ENCODE measurements around the gene BARX2. TPM values are rescaled to one million over a fixed set of nuclear protein-coding genes. Genes with fewer than 3 reads are reported as not detected.

BARX2 gene
- total and polyA plus RNA-seq, 2 donors (not counting 3 experiments of a cell fraction or from before 2014, with no cell fraction given): not detected

DNA sequence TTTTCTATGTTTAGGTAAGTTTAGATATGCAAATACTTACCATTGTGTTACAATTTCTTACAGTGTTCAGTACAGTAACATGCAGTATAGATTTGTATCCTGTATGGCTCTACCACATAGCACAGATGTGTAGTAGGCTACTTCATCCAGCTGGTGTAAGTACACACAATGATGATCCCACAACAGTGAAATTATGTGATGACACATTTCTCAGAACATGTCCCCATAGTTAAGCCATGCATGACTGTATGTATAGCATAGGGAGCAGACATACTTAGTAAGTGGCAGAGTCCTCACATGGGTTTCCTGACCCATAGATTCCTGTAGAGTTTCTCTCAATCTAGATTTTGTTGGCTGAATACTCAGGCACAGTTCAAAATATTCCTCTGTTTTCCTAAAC lies 26.8 kb upstream of the BARX2 start:
- Histone ChIP-seq H3K36me3 (ENCODE audit: control insufficient read depth in 2 of 2, extremely low read depth in 1 of 2, insufficient read depth in 2 of 2, low read length in 2 of 2) (no peaks in the 10 kb centered on the region), H3K27ac (ENCODE audit: insufficient read depth, low read depth, low read length) (no peak overlapping the region), H3K9me3 (replicated peaks; ENCODE audit: control insufficient read depth, insufficient read depth, low read length) (no peaks in the 10 kb centered on the region), H3K9me1 (replicated peaks; ENCODE audit: control insufficient read depth, extremely low read depth, insufficient read depth, low read length) (no peaks in the 10 kb centered on the region), H3K4me3 (replicated peaks in 1 of 3; ENCODE audit: insufficient read depth in 1 of 3, low read depth in 1 of 3, low read length in 3 of 3) (no peak overlapping the region), H3K79me2 (ENCODE audit: control insufficient read depth, insufficient read depth, low read length) (no peaks in the 10 kb centered on the region), H3K27me3 (ENCODE audit: control insufficient read depth in 2 of 2, insufficient read depth in 2 of 2, low read length in 2 of 2) (peaks cover under 1 to 3% of the 10 kb centered on the region in 2 experiments), H3K4me2 (ENCODE audit: insufficient read depth, low read length) (no peak overlapping the region), H4K20me1 (replicated peaks; ENCODE audit: control insufficient read depth, extremely low read depth, insufficient read depth, low read length) (no peaks in the 10 kb centered on the region), H3K4me1 (ENCODE audit: control insufficient read depth, extremely low read depth, insufficient read depth, low read length) (no peaks in the 10 kb centered on the region), H2AFZ (ENCODE audit: low read depth, low read length) (no peak overlapping the region), H3K9ac (replicated peaks; ENCODE audit: extremely low read depth, insufficient read depth, low read length) (no peak overlapping the region)
- FAIRE-seq (no peak), DNase-seq (ENCODE audit: low read depth, low spot score) (no peak)
- no TSS peak for BruUV-seq (replicated peaks)
- ChIA-PET POLR2A (no interaction called here), CTCF (no interaction called here)
- intact Hi-C loops (cut with micrococcal nuclease): no loop called here
- dilution Hi-C loops (cut with MboI; ENCODE audit: extremely low pct_ligation_motif_present, low sequenced_read_pairs): no loop called here
- no peak for TF ChIP-seq MYC (IDR thresholded peaks at IDR 0.05; ENCODE audit: low read depth, low read length)
- no peak for TF ChIP-seq MAX (IDR thresholded peaks at IDR 0.05; ENCODE audit: insufficient read depth, insufficient read length)
- TF ChIP-seq POLR2AphosphoS5 (IDR thresholded peaks at IDR 0.05; ENCODE audit: insufficient read depth, low read depth, low read length): no peak
- TF ChIP-seq EZH2 (IDR thresholded peaks at IDR 0.05; ENCODE audit: borderline replicate concordance, low read depth, low read length, severe bottlenecking): no peak
- no peak for TF ChIP-seq JUN (IDR thresholded peaks at IDR 0.05; ENCODE audit: borderline replicate concordance, insufficient read depth, insufficient read length, low read depth)
- no peak for TF ChIP-seq GATA2 (IDR thresholded peaks at IDR 0.05; ENCODE audit: insufficient read depth, insufficient read length, low read depth, low read length)

DNA sequence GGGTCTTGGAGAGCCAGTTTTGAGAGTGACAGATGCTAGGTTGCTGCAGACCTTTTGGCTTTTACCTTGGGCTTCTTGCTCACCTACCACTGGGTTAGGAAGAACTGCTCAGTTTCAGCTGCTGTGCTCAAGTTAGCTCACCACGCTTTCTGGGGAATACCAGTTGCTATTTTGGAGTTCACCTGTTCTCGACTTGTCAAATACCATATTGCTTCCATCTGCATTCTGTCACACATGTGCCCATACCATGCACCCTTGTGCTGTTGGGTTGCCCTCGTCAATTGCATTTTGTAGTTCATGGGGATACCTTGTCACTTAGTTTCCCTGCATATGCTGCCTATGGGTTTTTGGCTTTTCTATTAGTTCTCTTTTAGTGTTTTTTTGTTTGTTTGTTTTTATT lies 23.0 kb upstream of the BARX2 start:
- POLR2A ChIA-PET: no interaction called here
- Histone ChIP-seq H3K9me3 (replicated peaks; ENCODE audit: control insufficient read depth, insufficient read depth, low read length) (no peaks in the 10 kb centered on the region), H3K4me1 (ENCODE audit: control insufficient read depth, extremely low read depth, insufficient read depth, low read length) (no peaks in the 10 kb centered on the region), H3K4me3 (replicated peaks in 1 of 3; ENCODE audit: insufficient read depth in 1 of 3, low read depth in 1 of 3, low read length in 3 of 3) (no peak overlapping the region), H2AFZ (ENCODE audit: low read depth, low read length) (no peak overlapping the region), H3K9me1 (replicated peaks; ENCODE audit: control insufficient read depth, extremely low read depth, insufficient read depth, low read length) (no peaks in the 10 kb centered on the region), H4K20me1 (replicated peaks; ENCODE audit: control insufficient read depth, extremely low read depth, insufficient read depth, low read length) (no peaks in the 10 kb centered on the region), H3K27me3 (ENCODE audit: control insufficient read depth in 2 of 2, insufficient read depth in 2 of 2, low read length in 2 of 2) (peaks cover 2 to 3% of the 10 kb centered on the region in 2 experiments), H3K4me2 (ENCODE audit: insufficient read depth, low read length) (no peak overlapping the region), H3K36me3 (ENCODE audit: control insufficient read depth in 2 of 2, extremely low read depth in 1 of 2, insufficient read depth in 2 of 2, low read length in 2 of 2) (no peaks in the 10 kb centered on the region), H3K79me2 (ENCODE audit: control insufficient read depth, insufficient read depth, low read length) (no peaks in the 10 kb centered on the region), H3K27ac (ENCODE audit: insufficient read depth, low read depth, low read length) (no peak overlapping the region), H3K9ac (replicated peaks; ENCODE audit: extremely low read depth, insufficient read depth, low read length) (no peak overlapping the region)
- no peak for FAIRE-seq
- no peak for TF ChIP-seq GATA2 (IDR thresholded peaks at IDR 0.05; ENCODE audit: insufficient read depth, insufficient read length, low read depth, low read length)
- TF ChIP-seq EZH2 (IDR thresholded peaks at IDR 0.05; ENCODE audit: borderline replicate concordance, low read depth, low read length, severe bottlenecking): no peak
- TF ChIP-seq MYC (IDR thresholded peaks at IDR 0.05; ENCODE audit: low read depth, low read length): no peak
- no peak for TF ChIP-seq CTCF (IDR thresholded peaks at IDR 0.05; ENCODE audit: extremely low read depth in 1 of 2, insufficient read depth in 1 of 2, low read depth in 1 of 2, low read length in 2 of 2)
- no peak for TF ChIP-seq POLR2AphosphoS5 (IDR thresholded peaks at IDR 0.05; ENCODE audit: insufficient read depth, low read depth, low read length)
- no peak for TF ChIP-seq JUN (IDR thresholded peaks at IDR 0.05; ENCODE audit: borderline replicate concordance, insufficient read depth, insufficient read length, low read depth)
- TF ChIP-seq FOS (IDR thresholded peaks at IDR 0.05; ENCODE audit: borderline replicate concordance, insufficient read depth, low read length): no peak
- no peak for TF ChIP-seq MAX (IDR thresholded peaks at IDR 0.05; ENCODE audit: insufficient read depth, insufficient read length)
- no peak for TF ChIP-seq POLR2A (IDR thresholded peaks at IDR 0.05; ENCODE audit: low read depth, low read length)
- intact Hi-C loops (cut with micrococcal nuclease): no loop called here
- dilution Hi-C loops (cut with MboI; ENCODE audit: extremely low pct_ligation_motif_present, low sequenced_read_pairs): no loop called here
- no TSS peak for BruUV-seq (replicated peaks)
- DNase-seq (ENCODE audit: low read depth, low spot score): no peak
- CTCF ChIA-PET: no interaction called here

Measured in endothelial cell of umbilical vein (primary cell).